ENCODE measurements around the gene GPR161.
"Not testable (repeated sequence)": the region's sequence is repeated elsewhere in the genome, so short reads cannot be mapped to it uniquely, and the experiment has no call there.

The GPR161 gene

GRCh38 chr1:168136709-168137514, at the start of gene GPR161:
Gene GPR161, minus strand, starts transcription at chr1:168136930. Its CDS starts 32,080 bp downstream, at chr1:168104850.
- in situ Hi-C loops (cut with MboI; ENCODE audit: low pct_unique_long_range_greater_than_20kb, low sequenced_read_pairs), result no loop called here
- peak; percentile 60 for DNase-seq

GRCh38 chr1:168181063-168181720, 44.5 kb upstream of the GPR161 start:
- in situ Hi-C loops (cut with MboI; ENCODE audit: low pct_unique_long_range_greater_than_20kb, low sequenced_read_pairs); DNase-seq: not testable (repeated sequence)

- peak; percentile 25 for DNase-seq
- in situ Hi-C loops (cut with MboI; ENCODE audit: low pct_unique_long_range_greater_than_20kb, low sequenced_read_pairs), result no loop called here
These were observed 43.4 kb upstream of the GPR161 start for GRCh38 chr1:168180148-168180524.

- DNase-seq, result no peak
- in situ Hi-C loops (cut with MboI; ENCODE audit: low pct_unique_long_range_greater_than_20kb, low sequenced_read_pairs), result no loop called here
These were observed 42.9 kb upstream of the GPR161 start for GRCh38 chr1:168179438-168180147.

GRCh38 chr1:168178638-168179437, 42.1 kb upstream of the GPR161 start, which contains the start of gene TIPRL:
Gene TIPRL, plus strand, starts transcription at chr1:168178962. Its CDS starts 116 bp downstream, at chr1:168179078.
- peak; percentile 99 for DNase-seq
- in situ Hi-C loops (cut with MboI; ENCODE audit: low pct_unique_long_range_greater_than_20kb, low sequenced_read_pairs), result no loop called here

GRCh38 chr1:168178227-168178637, 41.5 kb upstream of the GPR161 start:
- in situ Hi-C loops (cut with MboI; ENCODE audit: low pct_unique_long_range_greater_than_20kb, low sequenced_read_pairs), result no loop called here

GRCh38 chr1:168172250-168172915, 35.7 kb upstream of the GPR161 start:
- in situ Hi-C loops (cut with MboI; ENCODE audit: low pct_unique_long_range_greater_than_20kb, low sequenced_read_pairs), result no loop called here
- DNase-seq, result no peak

More at GRCh38 chr1:168178227-168178637, 41.5 kb upstream of the GPR161 start:
- DNase-seq, result no peak

GRCh38 chr1:168170564-168171508, 34.1 kb upstream of the GPR161 start:
- in situ Hi-C loops (cut with MboI; ENCODE audit: low pct_unique_long_range_greater_than_20kb, low sequenced_read_pairs), result no loop called here
- peak; percentile 16 for DNase-seq

GRCh38 chr1:168167806-168168205, 31.1 kb upstream of the GPR161 start:
- in situ Hi-C loops (cut with MboI; ENCODE audit: low pct_unique_long_range_greater_than_20kb, low sequenced_read_pairs), result no loop called here
- DNase-seq, result no peak

GRCh38 chr1:168164771-168165170, 28.0 kb upstream of the GPR161 start:
- DNase-seq, result no peak
- in situ Hi-C loops (cut with MboI; ENCODE audit: low pct_unique_long_range_greater_than_20kb, low sequenced_read_pairs), result no loop called here

- peak; percentile 28 for DNase-seq
- in situ Hi-C loops (cut with MboI; ENCODE audit: low pct_unique_long_range_greater_than_20kb, low sequenced_read_pairs), result no loop called here
These were observed 26.9 kb upstream of the GPR161 start for GRCh38 chr1:168163670-168164069.

- no peak for DNase-seq
- in situ Hi-C loops (cut with MboI; ENCODE audit: low pct_unique_long_range_greater_than_20kb, low sequenced_read_pairs), result no loop called here
These were observed 24.7 kb upstream of the GPR161 start for GRCh38 chr1:168161459-168161858.

- in situ Hi-C loops (cut with MboI; ENCODE audit: low pct_unique_long_range_greater_than_20kb, low sequenced_read_pairs), result no loop called here
These were observed 23.2 kb upstream of the GPR161 start for GRCh38 chr1:168159979-168160378.

GRCh38 chr1:168159251-168159650, 22.5 kb upstream of the GPR161 start:
- in situ Hi-C loops (cut with MboI; ENCODE audit: low pct_unique_long_range_greater_than_20kb, low sequenced_read_pairs), result no loop called here
- DNase-seq, result no peak

More at GRCh38 chr1:168159979-168160378, 23.2 kb upstream of the GPR161 start:
- no peak for DNase-seq

- no peak for DNase-seq
- in situ Hi-C loops (cut with MboI; ENCODE audit: low pct_unique_long_range_greater_than_20kb, low sequenced_read_pairs), result no loop called here
These were observed 20.9 kb upstream of the GPR161 start for GRCh38 chr1:168157638-168158037.

- in situ Hi-C loops (cut with MboI; ENCODE audit: low pct_unique_long_range_greater_than_20kb, low sequenced_read_pairs), result no loop called here
- DNase-seq, result no peak
These were observed 19.2 kb upstream of the GPR161 start for GRCh38 chr1:168155910-168156309.

- in situ Hi-C loops (cut with MboI; ENCODE audit: low pct_unique_long_range_greater_than_20kb, low sequenced_read_pairs), result not testable (repeated sequence)
- peak; percentile 88 for DNase-seq
These were observed 18.0 kb upstream of the GPR161 start for GRCh38 chr1:168154707-168155106.
